HuH-7.5 (cell line): ENCODE results near the gene SH2D6.

Source experiments
- DNase-seq: peaks from one replicate; pipeline ENCODE4 v3.0.0; 2011; ENCODE audit warnings: low spot score

SH2D6 gene

GRCh38 chr2:85440729-85441128 is 22.2 kb downstream of the SH2D6 start:
- DNase-seq: no peak

DNA sequence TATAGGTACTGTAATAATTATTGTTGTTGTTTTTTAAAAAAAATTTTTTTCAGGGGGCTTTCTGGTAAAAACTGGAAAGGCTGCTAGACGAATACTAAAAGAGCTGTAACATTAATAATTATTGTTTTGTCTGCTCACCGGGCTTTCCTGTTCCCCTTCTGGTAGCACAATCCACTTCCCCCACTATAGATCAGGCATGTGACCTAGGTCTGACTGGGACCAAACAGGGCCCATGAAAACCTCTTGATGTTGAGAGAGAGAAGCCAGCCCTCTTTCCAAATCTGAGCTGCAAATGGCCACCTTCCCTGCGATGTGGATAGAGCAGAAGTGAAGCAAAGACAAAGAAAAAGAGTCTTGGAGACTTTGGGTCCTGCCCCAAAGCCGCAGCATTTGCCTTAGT is 23.4 kb downstream of the SH2D6 start:
- no peak for DNase-seq

DNA sequence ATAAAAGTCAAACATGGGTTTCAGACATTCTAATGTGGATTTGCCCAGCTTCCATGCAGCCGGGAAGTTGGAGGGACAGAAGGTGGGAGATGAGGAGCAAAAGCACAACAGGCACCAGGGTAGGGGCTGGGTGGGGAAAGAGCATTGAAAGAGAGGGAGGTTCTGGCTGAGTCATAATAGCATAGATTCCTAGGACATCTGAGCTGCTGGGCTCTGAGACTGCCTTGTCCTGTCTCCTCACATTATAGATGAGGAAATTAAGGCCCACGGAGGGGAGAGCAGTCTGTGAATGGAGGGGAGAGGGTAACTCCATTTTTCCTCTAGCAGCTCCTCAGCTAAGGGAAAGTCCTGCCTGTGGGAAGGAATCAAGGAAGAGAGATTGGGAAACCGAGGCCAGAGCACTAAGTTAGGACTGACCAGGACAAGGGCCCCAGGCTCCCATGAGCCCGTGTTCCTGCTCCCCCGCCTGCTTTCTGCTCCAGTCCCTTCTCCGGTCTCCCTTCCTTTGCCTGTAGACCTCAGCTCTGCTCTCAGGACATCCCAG is 26.2 kb downstream of the SH2D6 start:
- DNase-seq: no peak

DNA sequence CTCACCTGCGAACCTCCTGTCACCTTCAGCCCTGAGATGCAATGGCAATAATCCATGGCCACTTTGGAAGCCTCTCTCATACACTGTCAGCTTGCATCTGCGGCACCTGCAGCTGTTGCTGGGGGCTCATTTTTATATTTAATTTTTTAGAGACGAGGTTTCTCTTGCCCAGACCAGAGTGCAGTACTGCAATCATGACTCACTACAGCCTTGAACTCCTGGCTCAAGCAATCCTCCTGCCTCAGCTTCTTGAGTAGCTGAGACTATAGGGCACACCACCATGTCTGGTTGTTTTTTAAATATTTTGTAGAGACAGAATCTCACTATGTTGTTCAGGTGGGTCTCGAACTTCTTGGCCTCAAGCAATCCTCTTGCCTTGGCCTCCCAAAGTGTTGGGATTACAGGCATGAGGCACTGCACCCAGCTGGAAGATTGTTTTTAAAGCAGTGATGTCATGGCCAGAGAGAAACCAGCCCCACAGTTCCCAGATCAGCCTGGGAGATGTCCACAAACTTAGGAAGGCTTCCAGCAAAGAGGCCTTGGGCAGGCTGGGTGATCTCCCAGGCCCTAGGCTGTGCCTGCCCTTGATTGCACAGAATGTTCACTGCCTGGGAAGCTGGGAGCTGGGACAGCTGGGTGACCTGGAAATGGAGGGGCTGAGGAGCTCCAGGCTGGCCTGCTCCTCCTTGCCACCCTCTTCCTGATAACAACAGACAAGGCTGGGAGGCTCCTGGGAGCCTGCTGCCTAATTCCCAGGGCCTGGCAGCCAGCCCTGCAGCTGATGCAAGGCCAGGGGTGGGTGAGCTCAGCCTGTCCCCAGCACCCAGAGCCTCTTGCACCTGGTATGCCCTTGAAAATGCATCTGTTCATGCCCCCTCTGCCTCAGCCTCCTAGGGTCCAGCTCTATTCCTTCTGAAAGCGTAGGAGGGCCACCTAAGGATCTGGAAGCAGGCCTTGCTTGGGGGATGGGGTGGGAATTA is 27.1 kb downstream of the SH2D6 start:
- DNase-seq: no peak

- no peak for DNase-seq
Measured at GRCh38 chr2:85446296-85447221, 28.0 kb downstream of the SH2D6 start.

DNA sequence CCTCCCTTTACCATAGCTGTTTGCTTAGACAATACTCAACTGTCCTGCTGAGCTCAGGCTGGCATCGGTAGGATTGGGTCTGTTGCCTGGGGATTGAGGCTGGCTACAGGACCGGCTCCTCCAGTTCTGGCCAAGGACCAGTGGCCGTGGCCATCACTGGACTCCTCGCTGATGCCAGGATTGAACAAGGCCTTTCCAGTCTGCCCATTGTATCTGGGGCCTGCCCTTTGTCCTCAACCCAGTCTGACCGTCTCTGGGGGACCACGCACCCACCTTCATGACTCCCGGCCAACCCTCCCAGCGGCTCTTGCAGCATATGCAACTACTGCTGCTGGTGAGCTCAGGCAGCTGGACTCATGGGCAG is 28.7 kb downstream of the SH2D6 start:
- DNase-seq: no peak

DNA sequence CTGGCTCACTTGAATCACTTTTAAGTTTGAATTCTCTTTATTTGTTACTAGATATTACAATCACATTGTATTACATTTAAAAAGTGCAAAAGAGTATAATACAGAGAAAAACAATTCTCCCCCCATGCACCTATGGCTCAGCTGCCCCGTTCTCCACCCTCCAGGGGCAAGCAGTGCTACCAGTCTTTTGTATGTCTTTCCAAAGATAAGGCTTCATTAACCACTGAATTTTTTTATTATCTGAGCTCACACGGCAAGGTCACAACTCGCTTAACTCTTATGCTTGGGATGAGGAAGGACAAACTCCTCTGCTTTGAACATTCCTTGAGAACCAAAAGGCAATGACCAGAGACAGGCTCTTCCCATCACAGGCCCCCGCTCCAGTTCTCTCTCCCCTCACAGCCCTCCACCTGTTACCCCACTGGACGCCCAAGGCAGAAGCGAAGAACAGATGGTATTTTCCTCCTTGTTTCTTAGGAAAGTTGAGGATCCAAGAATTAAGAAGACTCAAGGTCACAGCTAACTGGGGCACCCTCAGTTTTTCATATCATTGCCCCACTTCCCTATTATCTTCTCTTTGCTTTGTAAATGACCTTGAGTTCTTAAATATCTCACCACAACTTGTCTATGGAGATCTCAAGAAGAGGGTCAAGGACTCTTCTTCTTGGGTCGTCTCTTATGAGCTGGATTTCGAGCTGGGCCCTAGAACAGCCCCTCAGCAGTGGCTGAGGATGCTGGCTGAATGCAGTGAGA is 30.1 kb downstream of the SH2D6 start:
- no peak for DNase-seq

DNA sequence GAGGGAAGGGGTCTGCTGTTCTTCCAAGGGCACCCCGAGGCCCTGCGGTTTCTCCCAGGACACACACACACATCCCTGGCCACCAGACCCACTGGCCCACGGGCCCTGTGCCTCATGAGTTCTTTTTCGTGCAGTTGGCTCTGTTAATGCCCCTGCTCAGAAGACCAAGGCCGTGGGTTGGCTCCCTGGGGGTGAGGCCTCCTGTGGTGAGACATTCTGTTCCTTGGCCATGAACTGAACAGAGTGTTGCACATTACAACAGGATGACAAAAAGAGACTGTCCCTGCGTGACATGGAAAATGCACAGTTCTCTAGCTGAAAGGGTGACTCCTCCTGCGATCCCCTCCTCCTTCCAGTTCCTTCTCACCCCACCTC is 30.7 kb downstream of the SH2D6 start:
- no peak for DNase-seq

GRCh38 chr2:85452237-85452636 is 33.7 kb downstream of the SH2D6 start:
- DNase-seq: no peak

DNA sequence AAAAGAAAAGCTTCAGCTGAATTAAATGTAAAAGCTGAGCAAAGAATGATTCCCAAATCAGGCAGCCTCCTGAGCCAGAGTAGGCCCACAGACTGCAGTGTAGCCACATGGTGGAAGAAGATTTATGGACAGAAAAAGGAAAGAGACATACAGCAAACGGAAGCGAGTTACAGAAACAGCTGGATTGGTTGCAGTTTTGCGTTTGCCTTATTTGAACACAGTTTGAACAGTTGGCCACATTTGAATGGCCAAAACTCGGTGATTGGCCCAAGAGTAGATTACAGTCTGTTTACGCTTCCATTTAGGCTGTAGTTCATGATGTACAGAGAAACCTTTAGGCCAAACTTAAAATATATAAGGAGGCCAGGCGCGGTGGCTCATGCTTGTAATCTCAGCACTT is 35.1 kb downstream of the SH2D6 start:
- no peak for DNase-seq

GRCh38 chr2:85455552-85456090 is 37.1 kb downstream of the SH2D6 start:
- no peak for DNase-seq

DNA sequence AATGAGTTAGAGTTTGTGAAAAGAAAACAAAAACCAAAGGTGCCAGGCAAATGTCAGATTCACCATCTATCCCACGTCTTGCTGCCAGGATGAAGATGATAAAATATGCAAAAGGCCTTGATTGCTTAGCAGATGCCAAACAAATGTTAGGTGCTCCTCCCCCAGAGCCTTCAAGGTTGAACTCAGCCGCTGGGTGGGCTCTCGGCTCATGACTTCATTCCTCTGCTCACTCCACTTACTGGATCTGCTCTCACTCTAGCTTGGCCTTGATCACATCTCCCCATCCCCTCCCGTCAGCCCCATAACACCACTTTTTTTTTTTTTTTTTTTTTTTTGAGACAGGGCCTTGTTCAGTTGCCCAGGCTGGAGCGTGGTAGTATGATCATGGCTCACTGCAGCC is 38.5 kb downstream of the SH2D6 start:
- DNase-seq: no peak

DNA sequence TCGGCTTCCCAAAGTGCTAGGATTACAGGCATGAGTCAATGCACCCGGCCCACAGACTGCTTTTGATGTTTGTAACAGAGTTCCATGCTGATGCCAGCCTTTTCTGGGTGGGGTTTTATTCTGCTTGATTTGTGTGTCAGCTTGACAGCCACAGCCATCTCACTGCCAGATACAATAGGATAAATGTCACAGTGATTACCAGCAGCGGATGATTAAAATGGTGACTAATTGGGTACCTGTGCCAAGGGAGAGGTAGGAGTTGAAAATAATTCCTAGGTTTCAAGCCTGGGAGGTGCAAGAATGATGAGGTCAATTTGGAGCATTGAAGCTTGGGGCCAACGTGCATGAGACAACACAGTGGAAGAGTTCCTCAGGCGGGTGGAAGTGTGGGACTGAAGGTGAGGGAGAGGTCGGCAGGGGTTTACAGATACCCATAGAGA is 39.4 kb downstream of the SH2D6 start:
- no peak for DNase-seq

DNA sequence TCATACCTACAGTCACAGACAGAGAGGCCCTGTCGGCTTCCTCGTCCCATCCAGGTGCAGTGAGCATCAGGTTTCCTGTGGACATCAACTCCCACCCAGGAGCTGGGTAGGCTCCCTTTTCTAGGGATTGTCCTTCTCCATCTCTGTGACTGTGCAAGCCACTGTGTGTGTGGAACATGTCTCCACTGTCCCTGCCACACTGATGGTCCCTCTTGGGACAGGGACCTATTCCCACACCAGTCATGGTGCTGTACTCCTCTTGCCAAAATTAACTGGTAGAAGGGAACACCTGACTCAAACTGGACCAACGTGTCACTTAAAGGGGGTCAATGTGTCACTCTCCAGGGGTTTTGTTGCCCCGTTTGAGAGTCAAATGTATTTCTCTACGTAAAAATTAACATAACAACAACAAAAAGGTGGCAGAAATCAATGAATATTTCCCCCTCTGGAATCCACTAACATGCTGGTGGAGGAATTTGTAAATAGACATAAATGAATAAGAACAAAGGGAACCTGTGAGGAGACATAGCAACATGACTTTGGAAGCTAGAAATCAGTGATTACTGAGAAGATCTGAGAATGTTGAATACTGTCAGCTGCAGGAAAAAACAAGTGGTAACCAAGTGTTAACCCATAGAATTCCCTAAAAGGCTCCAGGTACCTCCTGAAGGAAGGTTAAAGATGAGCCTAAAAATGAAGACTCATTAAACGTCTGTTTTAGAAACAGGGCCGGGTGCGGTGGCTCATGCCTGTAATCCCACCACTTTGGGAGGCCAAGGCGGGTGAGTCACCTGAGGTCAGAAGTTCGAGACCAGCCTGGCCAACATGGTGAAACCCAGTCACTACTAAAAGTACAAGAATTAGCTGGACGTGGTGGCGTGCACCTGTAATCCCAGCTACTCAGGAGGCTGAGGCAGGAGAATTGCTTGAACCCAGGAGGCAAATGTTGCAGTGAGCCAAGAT is 40.4 kb downstream of the SH2D6 start:
- DNase-seq: no peak

DNA sequence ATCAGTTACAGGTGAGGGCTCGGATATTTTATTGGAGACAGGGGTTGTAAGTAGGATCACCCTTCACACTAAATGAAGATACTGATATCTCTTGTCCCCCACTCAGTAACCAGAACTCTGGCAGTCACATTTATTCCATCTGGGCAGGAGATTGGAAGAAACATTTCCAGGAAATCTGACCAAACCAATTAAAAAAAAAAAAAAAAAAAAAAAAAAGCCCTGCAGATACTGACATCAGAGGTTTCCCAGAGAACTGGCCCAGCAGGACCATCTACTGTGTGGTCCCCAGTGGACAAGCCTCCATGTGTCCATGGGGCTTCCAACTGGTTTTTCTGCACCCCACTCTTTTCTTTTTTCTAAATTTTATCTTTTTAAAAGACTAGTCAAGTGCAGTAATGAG is 41.3 kb downstream of the SH2D6 start:
- no peak for DNase-seq

DNA sequence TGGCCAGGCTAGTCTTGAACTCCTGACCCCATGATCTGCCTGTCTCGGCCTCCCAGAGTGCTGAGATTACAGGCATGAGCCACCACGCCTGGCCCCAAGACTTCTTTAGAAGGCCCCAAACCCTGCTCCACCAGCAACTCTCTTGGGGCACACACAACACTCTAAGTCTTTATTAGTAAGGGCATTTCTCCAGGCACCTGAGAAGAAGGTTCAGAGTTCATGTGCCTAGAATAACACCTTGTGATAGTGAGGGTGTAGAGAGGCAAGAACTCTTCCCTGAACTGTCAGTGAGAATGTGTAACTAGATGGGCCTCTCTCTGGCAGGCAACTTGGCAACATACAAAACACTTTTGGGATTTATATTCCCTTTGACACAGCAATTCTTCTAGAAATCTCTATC is 43.8 kb downstream of the SH2D6 start:
- no peak for DNase-seq

DNA sequence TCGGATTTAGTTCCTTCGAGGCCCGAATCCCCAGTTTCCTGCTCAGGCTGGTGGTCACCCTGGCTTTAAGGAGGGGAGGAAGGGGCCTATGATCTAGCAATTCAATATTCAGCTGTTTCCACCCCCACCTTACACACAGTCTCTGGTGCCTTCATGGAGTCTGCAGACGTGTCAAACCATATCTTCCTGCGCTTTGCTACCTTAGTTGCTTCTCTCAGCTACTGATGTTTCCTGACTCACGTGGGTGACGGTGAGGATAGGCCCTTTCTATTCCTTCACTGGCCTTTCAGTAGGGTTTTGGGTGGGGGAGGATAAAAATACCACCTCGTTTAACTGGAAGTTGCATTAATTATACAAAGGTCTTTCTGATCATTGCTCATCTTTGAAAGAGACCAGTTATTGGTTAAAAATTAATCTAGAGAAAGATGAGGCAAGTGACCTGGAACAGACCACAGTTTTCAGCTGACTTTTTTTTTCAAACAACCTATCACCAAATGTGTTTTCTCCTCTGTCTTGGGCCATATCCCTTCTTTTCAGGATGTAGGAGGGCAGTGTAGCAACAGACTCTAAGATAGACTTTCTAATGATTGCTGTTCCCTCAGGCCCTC is 49.7 kb downstream of the SH2D6 start:
- no peak for DNase-seq

DNA sequence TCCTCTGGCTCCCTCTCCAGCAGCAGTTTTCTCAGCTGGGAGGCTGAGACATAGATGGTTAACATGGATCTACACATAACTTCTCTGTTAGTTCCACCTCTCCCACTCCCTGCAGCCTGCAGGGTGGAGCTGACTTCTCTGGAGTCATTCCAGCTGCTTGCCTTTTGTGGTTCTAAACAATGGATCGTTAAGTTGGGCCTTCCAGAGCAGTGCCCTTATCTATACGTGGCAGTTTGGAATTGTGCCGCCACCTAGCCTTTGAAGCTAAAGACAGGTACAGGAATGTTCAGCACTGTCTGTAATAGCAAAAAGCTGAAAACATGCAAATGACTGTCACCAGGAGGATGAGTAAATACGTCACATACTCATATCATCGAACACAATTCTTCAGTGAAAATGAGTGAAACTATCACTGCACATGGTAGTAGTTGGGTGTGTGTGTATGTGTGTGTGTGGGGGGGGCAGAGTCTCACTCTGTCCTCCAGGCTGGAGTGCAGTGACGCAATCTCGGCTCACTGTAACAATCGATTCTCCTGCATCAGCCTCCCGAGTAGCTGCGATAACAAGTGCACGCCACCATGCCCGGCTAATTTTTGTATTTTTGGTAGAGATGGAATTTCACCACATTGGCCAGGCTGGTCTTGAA is 50.3 kb downstream of the SH2D6 start:
- DNase-seq: no peak
